ENCODE results near the gene LCN2. TPM values are rescaled to one million over a fixed set of nuclear protein-coding genes. Genes with fewer than 3 reads are reported as not detected.

Gene LCN2
- total RNA-seq, 2 experiments from 2014 or later = not detected

DNA sequence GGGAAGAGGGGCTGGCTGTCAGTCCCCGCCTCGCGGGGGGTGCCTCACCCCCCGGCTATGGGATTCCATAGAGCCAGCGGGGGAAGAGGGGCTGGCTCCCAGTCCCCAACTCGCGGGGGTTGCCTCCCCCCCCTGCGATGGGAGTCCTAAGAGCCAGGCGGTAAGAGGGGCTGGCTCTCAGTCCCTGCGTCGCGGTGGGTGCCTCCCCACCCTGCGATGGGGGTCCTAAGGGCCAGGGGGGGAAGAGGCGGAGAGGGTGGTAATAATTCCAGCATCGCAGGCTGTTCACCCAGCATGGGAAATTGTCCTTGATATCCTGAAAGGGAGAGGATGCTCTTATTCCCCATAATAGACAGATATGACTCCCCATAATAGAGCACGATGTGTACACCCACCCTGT lies 9.6 kb upstream of the LCN2 start:
- no peak for DNase-seq
- Mint-ChIP-seq H3K4me3 (no peak overlapping the region), H3K4me1 (peaks cover 30% of the 10 kb centered on the region), H3K36me3 (ENCODE audit: low read depth) (no peaks in the 10 kb centered on the region), H3K27ac (no peak overlapping the region), H3K9me3 (no peaks in the 10 kb centered on the region), H3K27me3 (peaks cover 8% of the 10 kb centered on the region)
- ChIA-PET CTCF (no interaction called here), POLR2A (no interaction called here)

DNA sequence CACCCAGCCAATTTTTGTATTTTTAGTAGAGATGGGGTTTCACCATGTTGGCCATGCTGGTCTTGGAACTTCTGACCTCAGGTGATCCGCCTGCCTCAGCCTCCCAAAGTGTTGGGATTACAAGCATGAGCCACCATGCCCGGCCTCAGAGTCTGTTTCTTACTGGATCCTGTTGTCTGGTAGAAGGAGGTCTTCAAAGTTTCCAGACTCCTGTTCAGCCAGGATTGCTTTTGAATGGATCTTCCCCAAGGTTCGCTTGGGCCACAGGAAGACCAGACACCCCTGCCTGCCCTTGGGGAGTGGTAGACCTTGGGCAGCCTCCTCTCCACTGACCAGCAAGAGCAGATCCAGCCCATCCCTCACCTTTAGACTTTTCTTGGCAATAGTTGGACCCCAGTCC lies 7.6 kb upstream of the LCN2 start:
- H3K36me3 Mint-ChIP-seq (ENCODE audit: low read depth) = no peaks in the 10 kb centered on the region
- H3K4me3 Mint-ChIP-seq = no peak overlapping the region
- H3K9me3 Mint-ChIP-seq = no peaks in the 10 kb centered on the region
- ChIA-PET POLR2A (no interaction called here), CTCF (no interaction called here)
- DNase-seq = no peak
- H3K4me1 Mint-ChIP-seq = peaks cover 19% of the 10 kb centered on the region
- H3K27ac Mint-ChIP-seq = peak overlapping the region; percentile 85
- H3K27me3 Mint-ChIP-seq = no peaks in the 10 kb centered on the region

DNA sequence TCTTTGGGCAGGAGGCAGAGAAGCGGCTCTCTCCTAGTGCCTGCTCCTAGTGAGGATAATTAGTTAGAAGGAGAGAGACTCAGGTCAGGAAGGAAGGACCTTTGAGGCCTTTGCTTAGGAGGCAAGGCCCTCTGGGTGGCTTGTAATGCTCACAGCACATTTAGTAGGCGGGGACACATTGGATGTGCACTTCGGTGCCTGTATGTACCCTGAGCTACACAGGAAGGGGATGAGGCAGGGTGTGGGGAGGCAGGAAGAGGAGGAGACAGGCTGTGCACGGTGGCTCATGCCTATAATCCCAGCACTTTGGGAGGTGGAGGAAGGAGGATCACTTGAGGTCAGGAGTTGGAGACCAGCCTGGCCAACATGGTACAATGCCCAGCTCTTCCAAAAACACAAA lies 7.2 kb upstream of the LCN2 start:
- H3K9me3 Mint-ChIP-seq = no peaks in the 10 kb centered on the region
- POLR2A ChIA-PET = no interaction called here
- no peak overlapping the region for H3K4me3 Mint-ChIP-seq

DNA sequence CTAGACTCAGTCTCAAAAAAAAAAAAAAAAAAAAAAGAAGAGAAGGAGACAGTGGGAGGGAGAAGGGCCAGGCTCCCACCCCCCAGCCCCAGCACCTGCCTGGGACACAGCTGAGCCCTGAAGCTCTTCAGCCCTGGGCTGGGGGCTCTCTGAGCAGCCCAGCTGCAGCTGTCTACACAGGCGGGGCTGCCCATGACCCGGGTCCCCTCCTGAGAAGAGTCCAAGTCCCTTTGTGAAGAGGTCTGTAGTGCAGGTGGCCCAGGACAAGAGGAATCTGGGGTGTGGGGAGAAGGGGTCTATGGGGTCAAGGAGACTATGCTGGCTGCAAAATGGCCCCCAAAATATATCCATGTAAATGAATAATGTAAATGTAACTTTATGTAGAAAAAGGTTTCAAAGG lies 6.7 kb upstream of the LCN2 start:
- no peaks in the 10 kb centered on the region for H3K9me3 Mint-ChIP-seq
- POLR2A ChIA-PET = no interaction called here
- DNase-seq = no peak
- H3K4me1 Mint-ChIP-seq = peaks cover 19% of the 10 kb centered on the region
- H3K36me3 Mint-ChIP-seq (ENCODE audit: low read depth) = no peaks in the 10 kb centered on the region
- H3K27ac Mint-ChIP-seq = peak overlapping the region; percentile 85
- CTCF ChIA-PET = no interaction called here
- H3K27me3 Mint-ChIP-seq = no peaks in the 10 kb centered on the region
- H3K4me3 Mint-ChIP-seq = no peak overlapping the region

More for the DNA sequence above, 7.2 kb upstream of the LCN2 start:
- Mint-ChIP-seq H3K27me3 (no peaks in the 10 kb centered on the region), H3K27ac (peak overlapping the region; percentile 85), H3K4me1 (peaks cover 19% of the 10 kb centered on the region), H3K36me3 (ENCODE audit: low read depth) (no peaks in the 10 kb centered on the region)
- peak; percentile 66 for DNase-seq
- CTCF ChIA-PET = no interaction called here

DNA sequence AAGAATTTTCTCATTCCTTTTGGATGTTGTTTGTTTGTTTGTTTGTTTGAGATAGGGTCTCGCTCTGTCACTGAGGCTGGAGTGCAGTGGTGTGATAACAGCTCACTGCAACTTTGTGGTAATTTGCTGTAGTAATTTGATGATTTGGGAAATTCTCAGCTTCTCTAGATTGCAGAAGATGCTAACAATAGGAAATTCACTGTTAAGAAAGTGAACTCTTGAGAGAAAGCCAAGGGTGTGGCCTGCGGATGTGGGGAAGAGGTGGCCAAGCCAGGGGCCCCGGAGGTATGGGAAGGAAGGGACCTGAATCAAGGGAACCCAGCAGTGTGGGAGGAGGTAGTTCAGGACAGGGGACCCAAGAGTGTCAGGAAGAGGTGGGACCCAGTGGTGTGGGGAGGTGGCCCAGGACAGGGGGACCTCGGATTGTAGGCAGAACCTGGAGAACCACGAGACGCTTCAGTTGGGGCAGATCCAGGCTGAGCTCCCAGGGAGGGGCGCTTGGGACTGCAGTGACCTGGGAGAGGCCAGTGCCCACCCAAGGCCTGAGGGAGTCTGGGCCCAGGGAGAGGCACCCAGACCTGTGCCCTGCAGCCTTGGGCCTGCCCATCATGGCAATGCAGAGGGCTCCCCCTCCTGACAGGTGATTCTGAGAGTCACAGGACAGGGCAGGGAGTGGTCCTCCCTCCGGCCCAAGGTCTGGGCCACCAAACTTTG lies 5.6 kb upstream of the LCN2 start:
- ChIA-PET CTCF (interaction anchor here (0.8 kb wide), 1 partner anchor 274 kb away, joined by 4 read pairs; no protein-coding TSS in a partner anchor), POLR2A (no interaction called here)
- Mint-ChIP-seq H3K27ac (peak overlapping the region; percentile 47), H3K4me1 (peaks cover 19% of the 10 kb centered on the region), H3K27me3 (no peaks in the 10 kb centered on the region), H3K9me3 (no peaks in the 10 kb centered on the region), H3K36me3 (ENCODE audit: low read depth) (no peaks in the 10 kb centered on the region), H3K4me3 (no peak overlapping the region)
- DNase-seq = no peak

DNA sequence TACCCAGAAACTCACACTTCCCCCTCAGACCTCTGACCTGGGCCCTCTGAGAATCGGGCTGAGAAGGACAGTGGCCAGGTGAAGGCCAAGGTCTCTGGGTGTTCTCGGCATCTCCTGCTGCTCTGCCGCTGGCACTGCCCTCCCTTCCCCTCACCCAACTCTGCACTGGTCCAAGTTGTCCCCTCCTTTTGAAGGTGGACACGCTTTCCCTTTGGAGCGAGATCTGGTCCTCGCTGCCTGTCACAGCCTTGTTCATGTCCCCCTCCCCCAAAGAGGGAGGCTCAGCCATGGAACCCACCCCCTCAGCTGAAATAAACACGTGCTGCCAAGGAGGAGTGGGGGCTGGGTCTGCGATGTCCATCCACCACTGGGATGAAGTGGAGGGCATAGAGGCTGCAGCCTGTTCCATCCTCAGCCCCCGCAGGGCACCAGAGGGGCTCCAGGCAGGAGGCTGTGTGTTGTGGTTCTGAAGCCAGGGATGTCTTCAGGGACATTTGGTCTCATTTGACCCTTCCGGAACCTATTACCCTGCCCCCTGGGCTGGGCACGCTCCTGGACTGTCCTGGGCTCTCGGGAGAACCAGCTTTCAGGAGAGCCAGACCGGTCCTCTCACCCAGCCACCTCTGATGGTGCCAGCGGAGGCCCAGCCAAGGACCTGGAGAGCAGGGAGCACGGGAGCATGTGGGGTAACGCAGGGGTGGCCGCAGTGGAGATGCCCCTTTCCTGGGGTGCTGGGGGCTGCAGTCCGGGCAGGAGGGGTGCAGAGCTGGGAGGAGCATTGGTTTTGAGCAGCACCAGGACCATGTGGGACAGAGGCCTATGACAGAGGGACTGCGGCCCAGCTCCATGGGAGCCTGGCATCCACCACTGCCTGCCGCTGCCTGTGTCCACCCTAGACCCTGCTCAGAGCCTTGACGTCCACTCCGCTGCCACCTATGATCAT lies 4.7 kb upstream of the LCN2 start:
- ChIA-PET POLR2A (no interaction called here), CTCF (interaction anchor here (0.8 kb wide), 1 partner anchor 274 kb away, joined by 4 read pairs; no protein-coding TSS in a partner anchor)
- no peak overlapping the region for H3K4me3 Mint-ChIP-seq
- H3K36me3 Mint-ChIP-seq (ENCODE audit: low read depth) = no peaks in the 10 kb centered on the region
- peaks cover 19% of the 10 kb centered on the region for H3K4me1 Mint-ChIP-seq
- H3K27ac Mint-ChIP-seq = peak overlapping the region; percentile 57
- no peaks in the 10 kb centered on the region for H3K9me3 Mint-ChIP-seq
- no peaks in the 10 kb centered on the region for H3K27me3 Mint-ChIP-seq
- DNase-seq = no peak

DNA sequence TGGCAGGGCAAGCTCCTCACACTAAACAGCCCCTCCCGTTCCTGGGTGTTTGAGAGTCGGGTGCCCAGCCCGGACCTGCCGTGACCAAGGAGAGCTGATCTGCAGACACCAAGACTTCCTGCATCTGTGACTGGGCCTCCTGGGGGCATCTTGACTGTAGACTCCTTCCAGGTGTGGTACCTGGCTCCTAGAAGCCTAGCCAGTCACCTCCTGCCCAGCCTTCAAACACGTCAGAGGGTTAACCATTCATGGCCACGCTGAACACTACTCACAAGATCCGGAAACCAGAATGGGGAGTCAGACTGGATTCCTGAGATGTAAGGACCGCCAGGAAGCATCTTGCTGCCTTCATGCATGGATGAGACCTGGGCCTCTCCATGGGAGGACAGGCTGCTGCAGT lies 3.7 kb upstream of the LCN2 start:
- POLR2A ChIA-PET = no interaction called here
- CTCF ChIA-PET = no interaction called here

DNA sequence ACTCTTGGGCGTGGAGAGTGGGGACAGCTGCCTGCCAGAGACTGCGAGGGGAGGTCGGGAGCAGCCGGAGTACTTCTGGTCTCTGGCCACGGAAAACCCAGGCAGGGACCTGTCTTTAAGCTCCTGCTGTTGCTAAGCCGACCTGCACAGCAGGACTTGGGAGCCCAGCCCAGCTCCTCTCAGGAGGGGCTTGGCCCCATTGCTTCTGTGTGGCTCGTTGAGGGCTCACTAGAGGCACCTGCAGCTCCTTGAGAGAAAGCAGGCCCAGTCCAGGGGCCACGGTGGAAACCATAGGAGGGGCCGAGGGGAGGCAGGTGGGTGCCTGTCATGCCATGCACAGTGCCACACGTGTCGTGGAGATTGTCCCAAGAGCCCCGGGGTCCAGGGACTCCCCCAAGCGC lies 3.3 kb upstream of the LCN2 start:
- Mint-ChIP-seq H3K9me3 (no peaks in the 10 kb centered on the region), H3K4me1 (peaks cover 23% of the 10 kb centered on the region), H3K36me3 (ENCODE audit: low read depth) (no peaks in the 10 kb centered on the region), H3K4me3 (no peak overlapping the region), H3K27ac (no peak overlapping the region), H3K27me3 (no peaks in the 10 kb centered on the region)
- DNase-seq = no peak
- ChIA-PET CTCF (no interaction called here), POLR2A (no interaction called here)

More for the DNA sequence above, 3.7 kb upstream of the LCN2 start:
- H3K4me3 Mint-ChIP-seq = no peak overlapping the region
- H3K27me3 Mint-ChIP-seq = no peaks in the 10 kb centered on the region
- peaks cover 23% of the 10 kb centered on the region for H3K4me1 Mint-ChIP-seq
- no peaks in the 10 kb centered on the region for H3K9me3 Mint-ChIP-seq
- H3K27ac Mint-ChIP-seq = no peak overlapping the region
- no peaks in the 10 kb centered on the region for H3K36me3 Mint-ChIP-seq (ENCODE audit: low read depth)
- DNase-seq = no peak

DNA sequence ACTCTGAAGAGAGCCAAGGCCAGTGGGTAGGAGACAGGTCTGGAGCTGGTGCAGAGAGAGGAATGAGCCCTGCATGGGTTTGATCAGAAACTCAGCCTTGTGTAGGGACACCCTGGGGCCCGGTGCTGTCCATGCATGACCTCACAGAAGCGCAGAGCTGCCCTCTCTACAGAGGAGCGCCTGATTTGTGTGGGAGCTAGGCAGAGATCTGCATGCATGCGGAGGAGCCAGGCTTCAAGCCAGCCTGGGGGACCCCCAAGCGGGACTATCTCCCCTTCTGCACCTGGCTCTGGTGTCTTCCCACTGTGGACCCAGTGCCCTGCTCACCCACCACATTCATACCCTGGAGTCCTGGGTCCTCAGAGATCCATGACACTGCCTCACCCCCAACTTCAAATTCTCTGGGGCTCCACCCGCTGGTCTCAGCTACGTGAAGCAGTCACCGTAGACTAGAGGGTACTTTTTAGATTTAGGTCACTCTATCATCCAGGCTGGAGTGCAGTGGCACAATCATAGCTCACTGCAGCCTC lies 2.6 kb upstream of the LCN2 start:
- CTCF ChIA-PET = interaction anchor here (0.6 kb wide), 1 partner anchor 23 kb away, joined by 3 read pairs; no protein-coding TSS in a partner anchor
- POLR2A ChIA-PET = no interaction called here
- no peak overlapping the region for H3K4me3 Mint-ChIP-seq

DNA sequence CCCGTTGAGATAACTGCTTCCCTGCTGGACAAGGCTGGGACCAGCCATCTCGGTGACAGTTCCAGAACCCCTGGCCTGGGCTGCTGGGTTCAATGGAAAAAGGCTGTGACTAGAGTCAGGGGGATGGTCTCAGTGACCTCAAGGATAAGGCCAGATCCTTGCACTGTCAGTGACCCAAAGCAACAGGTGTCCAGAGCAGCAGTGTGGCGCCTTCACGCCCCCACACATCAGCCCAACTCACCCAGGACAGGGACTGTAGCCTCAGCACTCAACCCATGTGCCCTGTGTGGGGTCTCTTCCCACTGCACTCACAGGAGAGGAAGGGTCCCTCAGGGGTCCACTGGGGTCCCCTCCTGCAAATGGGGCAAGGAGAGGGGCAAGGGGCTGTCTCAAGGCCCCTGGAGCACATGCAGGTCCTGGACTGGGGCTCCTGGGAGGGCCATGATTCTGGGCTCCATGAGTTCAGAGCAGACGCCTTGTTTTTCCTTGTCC lies 698 bp upstream of the LCN2 start:
- H3K27me3 Mint-ChIP-seq = no peaks in the 10 kb centered on the region
- no peaks in the 10 kb centered on the region for H3K9me3 Mint-ChIP-seq

More for the DNA sequence above, 2.6 kb upstream of the LCN2 start:
- Mint-ChIP-seq H3K27me3 (no peaks in the 10 kb centered on the region), H3K9me3 (no peaks in the 10 kb centered on the region), H3K36me3 (ENCODE audit: low read depth) (no peaks in the 10 kb centered on the region), H3K4me1 (peaks cover 22% of the 10 kb centered on the region), H3K27ac (no peak overlapping the region)
- DNase-seq = no peak

DNA sequence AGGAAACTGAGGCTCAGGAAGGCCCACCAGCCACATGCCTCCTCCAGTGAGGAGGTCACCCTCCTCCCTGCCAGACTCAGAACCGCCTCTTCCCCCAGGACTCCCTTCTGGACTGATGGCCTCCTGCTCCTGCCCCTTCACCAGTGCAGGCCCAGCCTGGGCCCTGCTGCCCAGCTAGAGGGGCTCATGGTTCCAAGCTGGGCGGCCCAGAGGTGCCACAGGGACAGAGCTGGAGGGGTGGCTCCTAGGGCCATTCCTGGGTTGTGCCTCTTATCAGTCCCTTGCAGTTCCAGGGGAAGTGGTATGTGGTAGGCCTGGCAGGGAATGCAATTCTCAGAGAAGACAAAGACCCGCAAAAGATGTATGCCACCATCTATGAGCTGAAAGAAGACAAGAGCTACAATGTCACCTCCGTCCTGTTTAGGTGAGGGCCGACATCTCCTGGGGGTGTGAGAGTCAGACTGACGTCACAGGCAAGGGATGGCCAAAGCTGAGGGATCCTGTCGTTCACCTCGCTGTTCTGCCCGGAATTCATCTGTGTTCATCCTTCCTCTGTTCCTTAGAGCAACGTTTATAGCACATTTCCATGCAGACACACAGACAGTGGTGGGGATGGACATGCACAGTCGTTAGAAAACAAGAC lies 819 bp downstream of the LCN2 start:
- no peak overlapping the region for H3K27ac Mint-ChIP-seq

More for the DNA sequence above, 698 bp upstream of the LCN2 start:
- Mint-ChIP-seq H3K27ac (no peak overlapping the region), H3K36me3 (ENCODE audit: low read depth) (no peaks in the 10 kb centered on the region), H3K4me3 (no peak overlapping the region), H3K4me1 (peaks cover 5% of the 10 kb centered on the region)
- ChIA-PET POLR2A (no interaction called here), CTCF (interaction anchor here (1.9 kb wide), 1 partner anchor 10 kb away, joined by 5 read pairs; no protein-coding TSS in a partner anchor)
- no peak for DNase-seq

DNA sequence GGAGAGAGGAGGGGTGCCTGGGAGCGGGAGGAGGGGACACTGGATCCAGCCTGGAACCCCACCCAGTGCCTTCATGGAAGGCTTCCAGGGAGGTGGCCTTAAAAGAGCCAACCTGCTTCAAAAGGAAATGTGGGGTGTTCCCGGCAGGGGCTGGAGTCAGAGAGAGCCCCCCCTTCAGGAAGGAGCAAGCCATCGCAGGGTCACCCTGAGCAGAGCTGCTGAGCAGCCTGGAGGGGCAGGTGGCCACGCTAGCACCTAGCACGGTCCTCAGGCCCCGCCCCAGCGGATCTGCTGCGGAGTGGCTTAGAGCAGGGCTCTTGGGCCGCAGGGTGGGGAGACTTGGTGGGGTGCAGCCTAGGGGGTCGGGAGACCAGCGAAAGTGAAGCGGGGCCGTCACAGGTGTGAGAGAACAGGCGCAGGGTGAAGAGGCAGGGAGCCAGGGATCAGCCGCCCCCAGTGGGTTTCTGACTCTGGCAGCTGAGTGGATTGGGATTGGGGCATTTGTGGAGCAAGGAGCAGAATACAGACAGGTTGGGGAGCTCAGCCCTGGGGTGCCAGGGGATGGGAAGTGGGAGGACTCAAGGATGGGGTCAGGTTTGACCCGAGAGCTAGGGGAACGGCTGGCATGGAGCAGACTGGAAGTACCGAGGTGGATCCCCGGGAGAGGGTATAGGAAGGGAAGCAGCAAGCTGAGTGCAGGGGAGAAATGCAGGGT lies 1.5 kb downstream of the LCN2 start:
- H3K4me3 Mint-ChIP-seq = no peak overlapping the region
- peak; percentile 20 for DNase-seq
- peaks cover 3% of the 10 kb centered on the region for H3K27me3 Mint-ChIP-seq
- H3K27ac Mint-ChIP-seq = no peak overlapping the region
- CTCF ChIA-PET = interaction anchor here (0.5 to 1.3 kb wide), 5 partner anchors 14 to 269 kb away, joined by 3 to 4 read pairs (median 3); no protein-coding TSS in a partner anchor
- H3K36me3 Mint-ChIP-seq (ENCODE audit: low read depth) = no peaks in the 10 kb centered on the region
- H3K4me1 Mint-ChIP-seq = peaks cover 4% of the 10 kb centered on the region
- POLR2A ChIA-PET = no interaction called here
- no peaks in the 10 kb centered on the region for H3K9me3 Mint-ChIP-seq

More for the DNA sequence above, 819 bp downstream of the LCN2 start:
- H3K9me3 Mint-ChIP-seq = no peaks in the 10 kb centered on the region
- POLR2A ChIA-PET = no interaction called here
- H3K27me3 Mint-ChIP-seq = no peaks in the 10 kb centered on the region
- no peak for DNase-seq
- no peak overlapping the region for H3K4me3 Mint-ChIP-seq
- CTCF ChIA-PET = interaction anchor here (0.5 to 1.9 kb wide), 6 partner anchors 9 to 777 kb away, joined by 3 to 5 read pairs (median 3); no protein-coding TSS in a partner anchor
- no peaks in the 10 kb centered on the region for H3K36me3 Mint-ChIP-seq (ENCODE audit: low read depth)
- H3K4me1 Mint-ChIP-seq = peaks cover 4% of the 10 kb centered on the region

Data from activated CD4-positive, alpha-beta T cell treated with anti-CD3 and anti-CD28 coated beads, Interleukin-2, amount 10 ng/mL, durations not matched to agents 7 days and 5 days (primary cell).